Activated T-cell treated with anti-CD3 and anti-CD28 coated beads, Interleukin-2, amount 50 U/mL, for 72 hours (primary cell): Measurements from ENCODE around the gene EMC8. TPM values are rescaled to one million over a fixed set of nuclear protein-coding genes. Genes with fewer than 3 reads are reported as not detected.
A peak's percentile ranks its signal among the peaks of the same experiment; 100 is the strongest.

ENCODE experiments used
- ATAC-seq, 2 donors: fragments of 150-1000 bp; cut with Tn5 transposase; replicated peaks in 1 of 2; 2 replicates each; pipeline ENCODE4 v1.10.0; 2021; ENCODE audit warnings: moderate library complexity in 2 of 2, mild to moderate bottlenecking in 1 of 2
- DNase-seq, 2 donors: peaks; one replicate each; pipeline ENCODE4 v3.0.0; 2021 to 2022; ENCODE audit warnings: mixed read lengths in 1 of 2
- H3K27ac Mint-ChIP-seq: one replicate; pipeline ENCODE4 v1.8.0; 2022; ENCODE audit warnings: mild to moderate bottlenecking, moderate library complexity, mixed read lengths
- H3K27me3 Mint-ChIP-seq: one replicate; pipeline ENCODE4 v1.8.0; 2022; ENCODE audit warnings: low read depth, mixed read lengths
- H3K36me3 Mint-ChIP-seq, 2 donors: one replicate each; pipeline ENCODE4 v1.8.0; 2022; ENCODE audit warnings: mixed read lengths in 2 of 2, mild to moderate bottlenecking in 1 of 2; ENCODE audit not compliant: insufficient read depth in 2 of 2
- H3K4me1 Mint-ChIP-seq: one replicate; pipeline ENCODE4 v1.8.0; 2022; ENCODE audit warnings: low read depth, mixed read lengths
- H3K4me3 Mint-ChIP-seq, 2 donors: one replicate each; pipeline ENCODE4 v1.8.0; 2022; ENCODE audit warnings: mild to moderate bottlenecking in 2 of 2, mixed read lengths in 2 of 2, moderate library complexity in 2 of 2
- H3K9me3 Mint-ChIP-seq, 2 donors: one replicate each; pipeline ENCODE4 v1.8.0; 2022; ENCODE audit warnings: mixed read lengths in 2 of 2
- total RNA-seq, 2 donors: library from RNA; stranded (reverse); gene quantifications; one replicate each; pipeline ENCODE4 v1.2.3, GENCODE V29; 2022

Gene EMC8
- total RNA-seq: 10 to 100 TPM; 26.5 to 32.8 TPM

- H3K27me3 Mint-ChIP-seq: no peaks in the 10 kb centered on the region
- peak; percentile 95 to 96 for DNase-seq
- H3K4me1 Mint-ChIP-seq: peaks cover 63% of the 10 kb centered on the region
- H3K9me3 Mint-ChIP-seq: no peaks in the 10 kb centered on the region
- peak within 1 kb of the TSS; percentile 91 to 92 for H3K4me3 Mint-ChIP-seq
- peak; percentile 95 to 97 for ATAC-seq
- peak within 1 kb of the TSS; percentile 93 for H3K27ac Mint-ChIP-seq
- H3K36me3 Mint-ChIP-seq: peaks cover 21 to 34% of the 10 kb centered on the region in 2 donors
Measured at GRCh38 chr16:85799497-85800320, at the start of gene EMC8, which contains the start of gene COX4I1. TSS of gene EMC8 (minus strand) at chr16:85799544. CDS start at chr16:85799295, 249 bp downstream. TSS of gene COX4I1 (plus strand) at chr16:85799695. CDS start at chr16:85801206, 1,511 bp downstream.

GRCh38 chr16:85848986-85849385 lies 49.6 kb upstream of the EMC8 start:
- H3K36me3 Mint-ChIP-seq: no peaks in the 10 kb centered on the region
- H3K27me3 Mint-ChIP-seq: peaks cover 30% of the 10 kb centered on the region
- no peaks in the 10 kb centered on the region for H3K9me3 Mint-ChIP-seq
- peaks cover 6% of the 10 kb centered on the region for H3K4me1 Mint-ChIP-seq
- DNase-seq: no peak
- no peak overlapping the region for H3K4me3 Mint-ChIP-seq
- no peak overlapping the region for H3K27ac Mint-ChIP-seq
- ATAC-seq: no peak

GRCh38 chr16:85847681-85848601 lies 48.6 kb upstream of the EMC8 start:
- H3K9me3 Mint-ChIP-seq: no peaks in the 10 kb centered on the region
- H3K36me3 Mint-ChIP-seq: no peaks in the 10 kb centered on the region
- H3K27ac Mint-ChIP-seq: no peak overlapping the region
- no peak for DNase-seq
- H3K4me3 Mint-ChIP-seq: no peak overlapping the region
- no peak for ATAC-seq
- peaks cover 6% of the 10 kb centered on the region for H3K4me1 Mint-ChIP-seq
- peaks cover 30% of the 10 kb centered on the region for H3K27me3 Mint-ChIP-seq

GRCh38 chr16:85847036-85847435 lies 47.7 kb upstream of the EMC8 start:
- Mint-ChIP-seq H3K9me3 (no peaks in the 10 kb centered on the region), H3K27me3 (peaks cover 30% of the 10 kb centered on the region), H3K27ac (no peak overlapping the region), H3K4me1 (peaks cover 6% of the 10 kb centered on the region), H3K4me3 (no peak overlapping the region), H3K36me3 (no peaks in the 10 kb centered on the region)
- DNase-seq (no peak), ATAC-seq (no peak)

- H3K27me3 Mint-ChIP-seq: peaks cover 25% of the 10 kb centered on the region
- no peak overlapping the region for H3K27ac Mint-ChIP-seq
- no peak for DNase-seq
- no peak for ATAC-seq
- no peaks in the 10 kb centered on the region for H3K36me3 Mint-ChIP-seq
- H3K9me3 Mint-ChIP-seq: no peaks in the 10 kb centered on the region
- peaks cover 6% of the 10 kb centered on the region for H3K4me1 Mint-ChIP-seq
- H3K4me3 Mint-ChIP-seq: no peak overlapping the region
Measured at GRCh38 chr16:85846461-85846860, 47.1 kb upstream of the EMC8 start.

- Mint-ChIP-seq H3K27ac (no peak overlapping the region), H3K9me3 (no peaks in the 10 kb centered on the region), H3K4me3 (no peak overlapping the region), H3K4me1 (peaks cover 6% of the 10 kb centered on the region), H3K36me3 (no peaks in the 10 kb centered on the region), H3K27me3 (peaks cover 23% of the 10 kb centered on the region)
- no peak for DNase-seq
- ATAC-seq: no peak
Measured at GRCh38 chr16:85845266-85845665, 45.9 kb upstream of the EMC8 start.

- DNase-seq (no peak), ATAC-seq (no peak)
- H3K4me3 Mint-ChIP-seq: no peak overlapping the region
- H3K9me3 Mint-ChIP-seq: no peaks in the 10 kb centered on the region
- peaks cover 26% of the 10 kb centered on the region for H3K27me3 Mint-ChIP-seq
- H3K27ac Mint-ChIP-seq: no peak overlapping the region
- no peaks in the 10 kb centered on the region for H3K36me3 Mint-ChIP-seq
- H3K4me1 Mint-ChIP-seq: peaks cover 6% of the 10 kb centered on the region
Measured at GRCh38 chr16:85844786-85845185, 45.4 kb upstream of the EMC8 start.

GRCh38 chr16:85844169-85844481 lies 44.8 kb upstream of the EMC8 start:
- Mint-ChIP-seq H3K27me3 (peaks cover 33% of the 10 kb centered on the region), H3K4me3 (no peak overlapping the region), H3K4me1 (peaks cover 6% of the 10 kb centered on the region), H3K36me3 (no peaks in the 10 kb centered on the region), H3K9me3 (no peaks in the 10 kb centered on the region), H3K27ac (no peak overlapping the region)
- no peak for DNase-seq
- ATAC-seq: no peak

GRCh38 chr16:85843471-85844168 lies 44.3 kb upstream of the EMC8 start:
- ATAC-seq: no peak
- Mint-ChIP-seq H3K27ac (no peak overlapping the region), H3K4me1 (peaks cover 6% of the 10 kb centered on the region), H3K9me3 (no peaks in the 10 kb centered on the region), H3K4me3 (no peak overlapping the region), H3K27me3 (peaks cover 38% of the 10 kb centered on the region), H3K36me3 (no peaks in the 10 kb centered on the region)
- no peak for DNase-seq

GRCh38 chr16:85842848-85843247 lies 43.5 kb upstream of the EMC8 start:
- H3K4me3 Mint-ChIP-seq: no peak overlapping the region
- no peaks in the 10 kb centered on the region for H3K9me3 Mint-ChIP-seq
- ATAC-seq (no peak), DNase-seq (no peak)
- H3K27me3 Mint-ChIP-seq: peaks cover 34% of the 10 kb centered on the region
- H3K27ac Mint-ChIP-seq: no peak overlapping the region
- peaks cover 6% of the 10 kb centered on the region for H3K4me1 Mint-ChIP-seq
- H3K36me3 Mint-ChIP-seq: no peaks in the 10 kb centered on the region

GRCh38 chr16:85842435-85842834 lies 43.1 kb upstream of the EMC8 start:
- Mint-ChIP-seq H3K27me3 (peaks cover 34% of the 10 kb centered on the region), H3K36me3 (no peaks in the 10 kb centered on the region), H3K27ac (no peak overlapping the region), H3K4me3 (no peak overlapping the region), H3K4me1 (peaks cover 6% of the 10 kb centered on the region), H3K9me3 (no peaks in the 10 kb centered on the region)
- ATAC-seq: no peak
- no peak for DNase-seq

GRCh38 chr16:85840801-85841200 lies 41.5 kb upstream of the EMC8 start:
- no peaks in the 10 kb centered on the region for H3K36me3 Mint-ChIP-seq
- H3K27me3 Mint-ChIP-seq: peaks cover 37% of the 10 kb centered on the region
- H3K4me1 Mint-ChIP-seq: peaks cover 6% of the 10 kb centered on the region
- H3K27ac Mint-ChIP-seq: no peak overlapping the region
- no peak for ATAC-seq
- H3K4me3 Mint-ChIP-seq: no peak overlapping the region
- no peak for DNase-seq
- no peaks in the 10 kb centered on the region for H3K9me3 Mint-ChIP-seq

GRCh38 chr16:85840395-85840794 lies 41.1 kb upstream of the EMC8 start:
- ATAC-seq: no peak
- no peak for DNase-seq
- Mint-ChIP-seq H3K4me3 (no peak overlapping the region), H3K27me3 (peaks cover 37% of the 10 kb centered on the region), H3K36me3 (no peaks in the 10 kb centered on the region), H3K4me1 (peaks cover 6% of the 10 kb centered on the region), H3K27ac (no peak overlapping the region), H3K9me3 (no peaks in the 10 kb centered on the region)
